Lower lobe of right lung (tissue), 2 donors: ENCODE results near the gene DUSP19. TPM values are rescaled to one million over a fixed set of nuclear protein-coding genes. Genes with fewer than 3 reads are reported as not detected.

ENCODE experiments used
- ATAC-seq, 2 donors: fragments of 200-7000 bp; cut with Tn5 transposase; one replicate each; pipeline ENCODE4 v1.9.1; 2020 to 2022; ENCODE audit warnings: mild to moderate bottlenecking in 2 of 2, moderate library complexity in 2 of 2
- DNase-seq: peaks from one replicate; pipeline ENCODE4 v3.0.0-alpha.2; 2020
- H3K27ac ChIP-seq: fragments of 200-600 bp; one replicate; pipeline ENCODE4 v1.8.0; 2022
- H3K27me3 ChIP-seq: fragments of 200-600 bp; one replicate; pipeline ENCODE4 v1.8.0; 2022; ENCODE audit warnings: low read depth
- H3K36me3 ChIP-seq: fragments of 200-600 bp; one replicate; pipeline ENCODE4 v1.8.0; 2022; ENCODE audit warnings: mild to moderate bottlenecking
- H3K4me1 ChIP-seq: fragments of 200-600 bp; one replicate; pipeline ENCODE4 v1.8.0; 2022
- H3K4me3 ChIP-seq: fragments of 200-600 bp; one replicate; pipeline ENCODE4 v1.8.0; 2022; ENCODE audit warnings: mild to moderate bottlenecking
- H3K9me3 ChIP-seq: fragments of 200-600 bp; one replicate; pipeline ENCODE4 v1.8.0; 2022
- intact Hi-C: fragments of 100-400 bp; cut with DNase I; formaldehyde crosslinking; loops from one replicate; pipeline ENCODE4 v1.11.0; 2022
- total RNA-seq: library from RNA; stranded (reverse); fragmentation: NEBNext Ultra II Directional; extraction: Animal tissue kit (Norgen Biotek cat#: 25700); gene quantifications from one replicate; pipeline ENCODE4 v1.2.1, GENCODE V29; 2021
- TF ChIP-seq, protein P1 (sequence below): fragments of 200-600 bp; IDR thresholded peaks from one replicate; pipeline ENCODE4 v1.8.0; 2022; ENCODE audit warnings: antibody characterized with exemption, mild to moderate bottlenecking
- donor health status: DM: no; HTN: yes; CAD: no; lungs with severe emphysema.

DUSP19 gene
- total RNA-seq, 1 donor from 2014 or later, result 5.6 TPM

DNA sequence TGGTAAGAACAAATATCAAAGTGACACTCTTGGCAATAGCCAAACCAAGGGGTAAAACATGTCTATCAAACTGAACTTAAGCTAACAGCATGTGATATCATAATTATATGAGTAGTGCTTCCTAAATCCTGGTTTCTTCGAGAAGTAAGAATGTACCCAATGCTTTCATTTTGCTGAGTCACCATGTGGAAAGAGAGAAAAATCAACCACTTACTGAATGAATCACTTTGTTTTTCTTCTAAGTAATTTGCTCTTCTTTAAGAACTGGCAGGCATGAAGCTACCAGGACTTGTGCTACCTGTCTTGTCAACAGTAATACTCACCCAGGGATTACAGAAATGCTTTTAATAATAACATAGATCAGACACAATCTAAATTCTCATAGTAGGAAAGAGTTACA, 19.0 kb upstream of the DUSP19 start:
- intact Hi-C loops, result no loop called here
- H3K27me3 ChIP-seq, result no peaks in the 10 kb centered on the region
- no peaks in the 10 kb centered on the region for H3K4me1 ChIP-seq
- ATAC-seq (no peak), DNase-seq (no peak)
- H3K9me3 ChIP-seq, result no peaks in the 10 kb centered on the region
- no peaks in the 10 kb centered on the region for H3K36me3 ChIP-seq
- no peak overlapping the region for H3K4me3 ChIP-seq
- no peak overlapping the region for H3K27ac ChIP-seq
- TF ChIP-seq, protein P1, sequence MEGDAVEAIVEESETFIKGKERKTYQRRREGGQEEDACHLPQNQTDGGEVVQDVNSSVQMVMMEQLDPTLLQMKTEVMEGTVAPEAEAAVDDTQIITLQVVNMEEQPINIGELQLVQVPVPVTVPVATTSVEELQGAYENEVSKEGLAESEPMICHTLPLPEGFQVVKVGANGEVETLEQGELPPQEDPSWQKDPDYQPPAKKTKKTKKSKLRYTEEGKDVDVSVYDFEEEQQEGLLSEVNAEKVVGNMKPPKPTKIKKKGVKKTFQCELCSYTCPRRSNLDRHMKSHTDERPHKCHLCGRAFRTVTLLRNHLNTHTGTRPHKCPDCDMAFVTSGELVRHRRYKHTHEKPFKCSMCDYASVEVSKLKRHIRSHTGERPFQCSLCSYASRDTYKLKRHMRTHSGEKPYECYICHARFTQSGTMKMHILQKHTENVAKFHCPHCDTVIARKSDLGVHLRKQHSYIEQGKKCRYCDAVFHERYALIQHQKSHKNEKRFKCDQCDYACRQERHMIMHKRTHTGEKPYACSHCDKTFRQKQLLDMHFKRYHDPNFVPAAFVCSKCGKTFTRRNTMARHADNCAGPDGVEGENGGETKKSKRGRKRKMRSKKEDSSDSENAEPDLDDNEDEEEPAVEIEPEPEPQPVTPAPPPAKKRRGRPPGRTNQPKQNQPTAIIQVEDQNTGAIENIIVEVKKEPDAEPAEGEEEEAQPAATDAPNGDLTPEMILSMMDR, result no peak

DNA sequence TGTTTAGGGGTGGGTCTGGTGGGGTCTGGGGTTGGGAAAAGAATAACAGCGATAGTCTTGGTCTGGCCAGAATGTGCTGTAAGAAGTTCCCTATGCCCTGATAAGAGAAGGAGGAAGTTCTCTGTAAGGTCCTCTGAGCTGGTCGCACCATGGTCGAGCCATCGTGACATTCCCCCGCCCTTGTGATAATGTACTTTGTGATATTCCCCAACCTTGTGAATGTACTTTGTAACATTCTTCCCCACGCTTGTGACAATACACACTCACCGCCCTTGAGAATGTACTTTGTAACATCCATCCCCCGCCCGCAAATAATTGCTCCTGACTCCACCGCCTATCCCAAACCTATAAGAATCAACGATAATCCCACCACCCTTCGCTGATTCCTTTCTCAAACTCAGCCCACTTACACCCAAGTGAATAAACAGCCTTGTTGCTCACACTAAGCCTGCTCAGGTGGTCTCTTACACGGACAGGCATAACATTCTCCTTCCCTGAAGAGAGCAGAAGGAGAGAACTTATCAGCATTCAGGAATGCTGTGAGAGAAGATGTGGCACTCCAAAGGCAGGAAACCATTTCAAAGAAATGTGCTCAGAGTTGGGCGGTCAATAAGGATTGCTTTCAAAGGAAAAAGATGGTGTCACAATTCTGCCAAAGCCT, 17.8 kb upstream of the DUSP19 start:
- ATAC-seq (no peak), DNase-seq (no peak)
- H3K36me3 ChIP-seq, result no peaks in the 10 kb centered on the region
- intact Hi-C loops, result no loop called here
- H3K27me3 ChIP-seq, result peaks cover 4% of the 10 kb centered on the region
- H3K4me1 ChIP-seq, result no peaks in the 10 kb centered on the region
- H3K9me3 ChIP-seq, result no peaks in the 10 kb centered on the region
- TF ChIP-seq, protein P1, result no peak
- H3K4me3 ChIP-seq, result no peak overlapping the region
- no peak overlapping the region for H3K27ac ChIP-seq

DNA sequence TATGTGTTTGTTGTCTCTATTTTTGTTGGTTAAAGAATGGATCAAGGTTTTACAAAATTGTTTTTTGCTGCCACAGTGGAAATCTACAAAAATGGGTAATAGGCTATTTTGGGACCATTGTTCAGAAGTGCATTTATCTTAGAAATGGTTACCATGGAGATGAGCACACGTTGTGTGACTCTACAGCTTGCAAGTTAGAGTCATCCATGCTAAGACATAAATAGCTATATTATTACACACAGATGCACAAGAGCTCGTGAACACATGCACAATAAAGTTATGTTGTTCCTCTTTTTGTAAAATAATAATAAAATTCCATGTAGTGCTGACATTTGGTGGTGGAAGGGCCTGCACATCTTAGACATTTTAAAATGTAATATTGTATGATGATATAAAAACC, 15.5 kb upstream of the DUSP19 start:
- Histone ChIP-seq H3K9me3 (no peaks in the 10 kb centered on the region), H3K4me1 (no peaks in the 10 kb centered on the region), H3K4me3 (no peak overlapping the region), H3K27me3 (peaks cover 4% of the 10 kb centered on the region), H3K27ac (no peak overlapping the region), H3K36me3 (no peaks in the 10 kb centered on the region)
- intact Hi-C loops, result no loop called here
- TF ChIP-seq, protein P1, result no peak
- ATAC-seq (no peak), DNase-seq (no peak)

DNA sequence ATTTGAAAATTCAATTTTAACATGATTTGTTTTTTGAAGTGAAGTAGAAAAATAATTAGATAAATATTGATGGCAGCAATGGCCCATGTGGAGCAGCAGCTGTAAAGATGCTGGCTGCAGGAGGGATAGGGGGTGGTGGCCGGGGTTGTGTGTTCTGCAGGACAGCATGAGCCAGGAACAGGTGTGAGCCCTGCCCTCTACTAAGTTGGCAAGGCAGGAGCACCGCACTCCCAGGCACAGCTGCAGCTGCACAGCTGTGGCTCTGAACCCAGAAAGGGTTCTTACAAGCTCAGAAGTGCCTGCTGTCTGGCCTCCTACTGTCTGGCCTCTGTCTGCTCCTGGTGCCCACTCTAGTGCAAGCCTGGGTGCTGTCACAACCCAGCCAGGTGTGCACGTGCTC, 10.0 kb upstream of the DUSP19 start:
- Histone ChIP-seq H3K27ac (no peak overlapping the region), H3K27me3 (peaks cover 4% of the 10 kb centered on the region), H3K9me3 (no peaks in the 10 kb centered on the region), H3K4me1 (no peaks in the 10 kb centered on the region), H3K4me3 (no peak overlapping the region), H3K36me3 (no peaks in the 10 kb centered on the region)
- TF ChIP-seq, protein P1, result no peak
- intact Hi-C loops, result no loop called here
- ATAC-seq (no peak), DNase-seq (no peak)

DNA sequence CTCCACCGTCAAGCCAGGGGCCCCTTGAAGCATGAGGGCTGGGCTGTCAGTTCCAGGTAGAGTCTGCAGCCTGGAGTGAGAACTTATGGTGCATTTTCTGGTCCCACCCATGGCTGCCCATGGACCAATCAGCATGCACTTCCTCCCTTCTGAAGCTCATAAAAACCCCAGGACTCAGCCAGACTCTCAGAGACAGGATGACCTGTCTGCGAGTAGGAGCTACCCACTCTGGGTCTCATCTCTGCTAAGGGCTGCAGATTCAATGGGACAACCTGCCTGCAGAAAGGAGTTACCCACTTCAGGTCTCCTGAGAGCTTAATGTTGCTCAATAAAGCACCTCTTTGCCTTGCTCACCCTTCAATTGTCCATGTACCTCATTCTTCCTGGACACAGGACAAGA, 9.4 kb upstream of the DUSP19 start:
- Histone ChIP-seq H3K4me1 (no peaks in the 10 kb centered on the region), H3K4me3 (no peak overlapping the region), H3K36me3 (no peaks in the 10 kb centered on the region), H3K9me3 (no peaks in the 10 kb centered on the region), H3K27ac (no peak overlapping the region), H3K27me3 (peaks cover 4% of the 10 kb centered on the region)
- TF ChIP-seq, protein P1, result no peak
- DNase-seq, result no peak
- intact Hi-C loops, result no loop called here
- no peak for ATAC-seq
